Uterus (tissue), 4 donors: Measurements from ENCODE around the gene LYPD6. TPM values are rescaled to one million over a fixed set of nuclear protein-coding genes. Genes with fewer than 3 reads are reported as not detected.

ENCODE experiments used
- DNase-seq, 2 donors: peaks; one replicate each; pipeline ENCODE4 v3.0.0-alpha.2; 2019 to 2020
- H3K27ac ChIP-seq, 2 donors: fragments of 200-600 bp; sonication (generic); 1 replicate in 1 of 2; 2 replicates in 1 of 2; pipeline ENCODE4 v1.5.1; 2016 to 2018
- H3K27me3 ChIP-seq, 2 donors: fragments of 200-600 bp; sonication (generic); one replicate each; pipeline ENCODE4 v1.5.1; 2018 to 2019; ENCODE audit warnings: control low read depth in 1 of 2
- H3K36me3 ChIP-seq, 2 donors: fragments of 200-600 bp; sonication (generic); one replicate each; pipeline ENCODE4 v1.5.1; 2019; ENCODE audit warnings: control low read depth in 1 of 2
- H3K4me1 ChIP-seq, 2 donors: fragments of 200-600 bp; sonication (generic); one replicate each; pipeline ENCODE4 v1.5.1; 2018 to 2019; ENCODE audit warnings: control low read depth in 1 of 2
- H3K4me3 ChIP-seq, 2 donors: fragments of 200-600 bp; sonication (generic); 1 replicate in 1 of 2; 2 replicates in 1 of 2; pipeline ENCODE4 v1.5.1; 2018 to 2019; ENCODE audit warnings: mild to moderate bottlenecking in 1 of 2
- H3K9me3 ChIP-seq, 2 donors: fragments of 200-600 bp; sonication (generic); one replicate each; pipeline ENCODE4 v1.5.1; 2019; ENCODE audit warnings: control low read depth in 1 of 2
- POLR2A ChIP-seq, 2 donors: fragments of 450-650 bp; IDR thresholded peaks; one replicate each; pipeline ENCODE4 v1.6.1; 2016; ENCODE audit warnings: antibody characterized with exemption in 2 of 2, mild to moderate bottlenecking in 1 of 2, moderate library complexity in 1 of 2
- intact Hi-C: fragments of 100-400 bp; cut with DNase I; formaldehyde crosslinking; loops from one replicate; pipeline ENCODE4 v1.15.1; 2023; ENCODE audit warnings: low total_unique reads
- total RNA-seq, 4 donors: library from RNA; depleted of rRNA in 3 of 4; stranded (reverse); fragments of >200 nt in 3 of 4; gene quantifications; one replicate each; pipeline versions ENCODE4 v1.1.0 to v1.2.4, GENCODE V29; 2014 to 2023
- TF ChIP-seq, protein P1 (sequence below), 4 experiments: fragments of 200-600 bp in 2 of 4; fragments of 450-650 bp in 2 of 4; sonication (generic) in 2 of 4; IDR thresholded peaks; one replicate each; pipeline ENCODE4 v1.5.1; 2016 to 2019; ENCODE audit warnings: antibody characterized with exemption in 4 of 4, mild to moderate bottlenecking in 2 of 4, moderate library complexity in 1 of 4
- donor health status: DM: yes; HTN: yes; CAD: no.

LYPD6 gene
- total RNA-seq, 4 donors from 2014 or later = 0.29 to 23.7 (median 1.7) TPM

DNA sequence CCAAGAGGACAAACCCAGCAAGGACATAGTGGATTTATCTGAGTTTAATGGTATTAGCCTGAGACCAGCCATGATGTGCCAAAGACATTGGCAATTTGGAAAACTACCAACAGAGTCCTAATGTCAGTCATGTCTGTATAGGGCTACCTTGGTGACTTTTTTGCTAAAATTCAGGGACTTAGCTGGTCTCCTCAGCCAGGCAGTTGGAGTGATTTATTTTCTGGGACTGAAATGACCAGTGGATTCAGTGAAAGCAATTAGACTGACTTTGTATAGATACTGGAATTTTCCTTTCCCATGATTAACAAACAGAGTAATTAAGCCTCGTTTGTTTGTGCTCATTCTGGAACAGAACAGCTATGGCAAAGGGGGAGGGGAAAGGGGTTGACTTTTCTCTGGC lies 55.0 kb downstream of the LYPD6 start:
- no peaks in the 10 kb centered on the region for H3K27me3 ChIP-seq
- TF ChIP-seq POLR2A (IDR thresholded peaks at IDR 0.05) = no peak
- TF ChIP-seq, protein P1, sequence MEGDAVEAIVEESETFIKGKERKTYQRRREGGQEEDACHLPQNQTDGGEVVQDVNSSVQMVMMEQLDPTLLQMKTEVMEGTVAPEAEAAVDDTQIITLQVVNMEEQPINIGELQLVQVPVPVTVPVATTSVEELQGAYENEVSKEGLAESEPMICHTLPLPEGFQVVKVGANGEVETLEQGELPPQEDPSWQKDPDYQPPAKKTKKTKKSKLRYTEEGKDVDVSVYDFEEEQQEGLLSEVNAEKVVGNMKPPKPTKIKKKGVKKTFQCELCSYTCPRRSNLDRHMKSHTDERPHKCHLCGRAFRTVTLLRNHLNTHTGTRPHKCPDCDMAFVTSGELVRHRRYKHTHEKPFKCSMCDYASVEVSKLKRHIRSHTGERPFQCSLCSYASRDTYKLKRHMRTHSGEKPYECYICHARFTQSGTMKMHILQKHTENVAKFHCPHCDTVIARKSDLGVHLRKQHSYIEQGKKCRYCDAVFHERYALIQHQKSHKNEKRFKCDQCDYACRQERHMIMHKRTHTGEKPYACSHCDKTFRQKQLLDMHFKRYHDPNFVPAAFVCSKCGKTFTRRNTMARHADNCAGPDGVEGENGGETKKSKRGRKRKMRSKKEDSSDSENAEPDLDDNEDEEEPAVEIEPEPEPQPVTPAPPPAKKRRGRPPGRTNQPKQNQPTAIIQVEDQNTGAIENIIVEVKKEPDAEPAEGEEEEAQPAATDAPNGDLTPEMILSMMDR (IDR thresholded peaks at IDR 0.05) = no peak
- intact Hi-C loops = no loop called here

DNA sequence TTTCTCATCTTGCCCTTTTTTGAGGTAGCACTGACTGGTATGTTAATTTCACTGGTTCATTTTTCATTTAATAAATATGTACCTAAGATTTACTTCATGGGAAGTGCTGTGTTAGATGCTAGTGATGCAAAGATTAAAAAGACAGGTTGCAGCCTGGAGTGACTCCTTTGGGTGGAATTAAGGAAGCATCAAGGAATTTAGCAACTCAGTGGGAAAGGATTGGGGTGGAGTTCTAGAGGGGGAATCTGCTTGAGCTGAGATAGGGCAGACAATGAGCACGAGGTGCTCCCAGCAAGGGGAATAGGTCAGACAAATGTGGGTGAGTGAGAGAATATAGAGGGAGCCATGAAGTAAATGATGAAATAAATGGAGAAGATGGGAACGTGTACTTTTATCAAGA lies 57.0 kb downstream of the LYPD6 start:
- Histone ChIP-seq H3K36me3 (no peaks in the 10 kb centered on the region), H3K27me3 (no peaks in the 10 kb centered on the region), H3K4me3 (no peak overlapping the region), H3K27ac (no peak overlapping the region), H3K9me3 (no peaks in the 10 kb centered on the region), H3K4me1 (no peaks in the 10 kb centered on the region)
- no peak for DNase-seq
- intact Hi-C loops = no loop called here
- TF ChIP-seq, protein P1 (IDR thresholded peaks at IDR 0.05) = no peak
- no peak for TF ChIP-seq POLR2A (IDR thresholded peaks at IDR 0.05)

More for the DNA sequence above, 55.0 kb downstream of the LYPD6 start:
- Histone ChIP-seq H3K9me3 (no peaks in the 10 kb centered on the region), H3K4me3 (no peak overlapping the region), H3K4me1 (no peaks in the 10 kb centered on the region), H3K27ac (no peak overlapping the region), H3K36me3 (no peaks in the 10 kb centered on the region)
- DNase-seq = no peak

DNA sequence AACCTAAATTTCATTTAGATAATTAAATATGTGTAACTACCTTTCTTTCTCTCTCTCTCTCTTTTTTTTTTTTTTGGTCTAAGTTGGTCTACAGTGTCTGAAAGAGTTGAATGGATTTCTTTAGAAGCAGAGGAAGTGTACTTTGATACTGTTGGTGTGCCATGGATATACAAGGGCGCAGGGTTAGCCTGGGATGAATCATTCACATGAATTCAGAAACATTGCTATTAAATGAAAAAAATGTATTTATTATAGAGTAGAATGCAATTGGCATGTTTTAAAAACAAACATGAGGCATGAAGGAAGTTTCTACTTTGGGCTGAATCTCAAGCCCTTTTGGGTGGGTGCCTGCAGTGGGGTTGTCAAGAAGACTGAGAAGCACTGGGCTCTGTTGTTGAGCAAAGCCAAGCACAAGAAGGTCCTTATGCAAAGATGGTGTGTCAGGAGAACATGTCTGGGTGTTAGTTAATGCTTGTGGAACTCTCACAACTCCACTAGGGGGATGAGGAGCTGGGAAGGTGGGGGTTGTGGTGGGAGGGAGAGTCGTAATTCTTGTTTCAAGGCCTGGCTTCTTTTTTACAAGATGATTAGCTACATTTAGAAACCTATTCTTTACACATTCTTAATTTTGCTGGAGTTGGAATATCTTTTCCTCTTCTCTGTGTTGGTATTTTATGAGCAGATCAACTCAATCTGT lies 57.9 kb downstream of the LYPD6 start:
- no peak for TF ChIP-seq POLR2A (IDR thresholded peaks at IDR 0.05)
- TF ChIP-seq, protein P1 (IDR thresholded peaks at IDR 0.05) = no peak
- intact Hi-C loops = no loop called here
- Histone ChIP-seq H3K36me3 (no peaks in the 10 kb centered on the region), H3K27ac (no peak overlapping the region), H3K9me3 (no peaks in the 10 kb centered on the region), H3K27me3 (no peaks in the 10 kb centered on the region), H3K4me3 (no peak overlapping the region), H3K4me1 (no peaks in the 10 kb centered on the region)
- no peak for DNase-seq

DNA sequence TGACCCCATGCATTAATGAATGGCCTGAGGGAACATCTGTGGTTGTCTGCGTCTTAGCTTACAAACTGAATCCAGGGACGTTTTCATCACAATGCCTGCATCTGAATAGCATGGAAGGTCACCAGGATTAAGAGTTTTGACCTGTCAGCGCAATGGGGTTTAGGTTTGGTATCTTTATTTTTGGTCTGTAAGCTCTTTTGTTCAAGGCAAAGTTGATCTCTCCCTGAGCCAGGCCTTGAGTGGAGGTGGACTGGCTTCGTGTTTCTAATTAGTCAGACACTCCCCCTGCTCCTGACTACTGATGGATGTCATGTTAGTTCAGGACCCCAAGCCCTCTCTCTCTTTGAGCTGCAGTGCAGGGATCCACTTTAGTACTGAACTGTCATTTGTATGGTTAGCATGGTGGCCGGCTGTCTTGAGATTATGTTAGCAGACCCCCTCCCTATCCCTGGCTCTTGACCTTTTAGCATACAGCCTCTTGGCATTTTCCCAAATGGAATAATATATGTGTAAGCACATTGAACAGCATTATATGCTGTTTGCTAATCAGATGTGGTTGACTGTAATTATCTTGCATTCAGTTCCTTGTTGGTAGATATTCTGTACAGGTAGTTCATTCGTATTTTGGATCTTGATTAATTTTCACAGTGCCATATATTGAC lies 59.2 kb downstream of the LYPD6 start:
- Histone ChIP-seq H3K27me3 (no peaks in the 10 kb centered on the region), H3K9me3 (no peaks in the 10 kb centered on the region), H3K4me1 (no peaks in the 10 kb centered on the region), H3K4me3 (no peak overlapping the region), H3K27ac (no peak overlapping the region), H3K36me3 (no peaks in the 10 kb centered on the region)
- intact Hi-C loops = no loop called here
- no peak for TF ChIP-seq POLR2A (IDR thresholded peaks at IDR 0.05)
- TF ChIP-seq, protein P1 (IDR thresholded peaks at IDR 0.05) = no peak
- DNase-seq = no peak

DNA sequence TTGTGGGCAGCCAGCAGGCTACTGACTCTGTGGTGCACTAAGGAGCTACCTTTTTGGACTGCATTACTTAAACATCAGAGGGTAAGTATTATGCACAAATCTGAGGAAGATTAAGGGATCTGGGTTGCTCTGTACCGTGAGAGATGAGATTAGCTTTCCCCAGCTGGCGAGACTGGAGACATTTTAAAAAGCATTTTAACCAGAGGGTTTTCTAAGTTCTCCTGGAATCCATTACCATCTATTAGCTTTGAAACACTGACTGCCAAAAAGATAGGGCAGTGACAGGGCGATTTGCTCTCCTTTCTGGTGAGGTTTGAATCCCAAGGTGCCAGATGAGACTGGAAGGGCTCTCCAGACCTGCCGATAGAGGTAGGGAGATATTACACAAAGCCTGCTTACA lies 63.2 kb downstream of the LYPD6 start:
- no peak overlapping the region for H3K4me3 ChIP-seq
- TF ChIP-seq, protein P1 (IDR thresholded peaks at IDR 0.05) = no peak
- no peak for TF ChIP-seq POLR2A (IDR thresholded peaks at IDR 0.05)
- H3K9me3 ChIP-seq = no peaks in the 10 kb centered on the region
- no peaks in the 10 kb centered on the region for H3K27me3 ChIP-seq
- no peaks in the 10 kb centered on the region for H3K36me3 ChIP-seq
- H3K4me1 ChIP-seq = no peaks in the 10 kb centered on the region
- no peak overlapping the region for H3K27ac ChIP-seq
- intact Hi-C loops = no loop called here
- DNase-seq = no peak
